Smooth muscle cell (in vitro differentiated cells): ENCODE measurements around the gene STUB1. TPM values are rescaled to one million over a fixed set of nuclear protein-coding genes. Genes with fewer than 3 reads are reported as not detected.

Experiments used
- DNase-seq: peaks from one replicate; lab custom pipeline; 2025; ENCODE audit not compliant: unreplicated experiment; lab: John Stamatoyannopoulos, UW
- H2AFZ ChIP-seq: fragments of 200-600 bp; sonication (generic); 2 replicates; pipeline ENCODE4 v1.6.0; 2016; ENCODE audit warnings: antibody characterized with exemption, low read depth, mild to moderate bottlenecking
- H3F3A ChIP-seq: fragments of 200-600 bp; sonication (generic); 2 replicates; pipeline ENCODE4 v1.6.0; 2017; ENCODE audit warnings: antibody characterized with exemption, low read depth
- H3K27ac ChIP-seq: fragments of 200-600 bp; sonication (generic); 2 replicates; pipeline ENCODE4 v1.5.1; 2016; ENCODE audit warnings: low read depth, mild to moderate bottlenecking
- H3K27me3 ChIP-seq: fragments of 200-600 bp; sonication (generic); 2 replicates; pipeline ENCODE4 v1.6.1; 2016; ENCODE audit warnings: low read depth, mild to moderate bottlenecking
- H3K36me3 ChIP-seq: fragments of 200-600 bp; sonication (generic); 2 replicates; pipeline ENCODE4 v1.5.1; 2016; ENCODE audit warnings: low read depth
- H3K4me1 ChIP-seq: fragments of 200-600 bp; sonication (generic); 2 replicates; pipeline ENCODE4 v1.5.1; 2016; ENCODE audit warnings: low read depth
- H3K4me2 ChIP-seq: fragments of 200-600 bp; sonication (generic); 2 replicates; pipeline ENCODE4 v1.6.0; 2016; ENCODE audit warnings: mild to moderate bottlenecking
- H3K4me3 ChIP-seq: fragments of 200-600 bp; sonication (generic); 2 replicates; pipeline ENCODE4 v1.5.1; 2016; ENCODE audit warnings: mild to moderate bottlenecking
- H3K79me2 ChIP-seq: fragments of 200-600 bp; sonication (generic); 2 replicates; pipeline ENCODE4 v1.6.0; 2016; ENCODE audit warnings: low read depth, mild to moderate bottlenecking
- H3K9ac ChIP-seq: fragments of 200-600 bp; sonication (generic); 2 replicates; pipeline ENCODE4 v1.6.0; 2016; ENCODE audit warnings: low read depth
- H3K9me3 ChIP-seq: fragments of 200-600 bp; sonication (generic); replicated peaks from 2 replicates; pipeline ENCODE4 v1.5.1; 2016; ENCODE audit warnings: low read depth
- H4K20me1 ChIP-seq: fragments of 200-600 bp; sonication (generic); 2 replicates; pipeline ENCODE4 v1.6.0; 2016; ENCODE audit warnings: low read depth
- CTCF ChIP-seq: fragments of 200-600 bp; sonication (generic); IDR thresholded peaks from 2 replicates; pipeline ENCODE4 v1.5.1; 2017; ENCODE audit warnings: borderline replicate concordance, mild to moderate bottlenecking, antibody characterized with exemption; ENCODE audit not compliant: insufficient read depth, poor library complexity, severe bottlenecking
- WGBS: methylation state at CpG from one replicate; pipeline ENCODE4 v1.1.7; 2016; ENCODE audit warnings: low lambda C conversion rate; 5-methylcytosine and 5-hydroxymethylcytosine counted together
- polyA plus RNA-seq: library from polyadenylated mRNA; unstranded; fragments of >200 nt; fragmentation: Nextera tagmentation; extraction: Ambion mirVana; gene quantifications from 2 replicates; pipeline ENCODE4 v1.2.1, GENCODE V29; 2016
- total RNA-seq: library from RNA; depleted of rRNA; stranded (reverse); fragments of >200 nt; gene quantifications from 2 replicates; pipeline ENCODE4 v1.2.3, GENCODE V29; 2014

STUB1 gene
- total and polyA plus RNA-seq, 2 experiments from 2014 or later = 99.0 to 196 TPM

- Histone ChIP-seq H3K27me3 (no peaks in the 10 kb centered on the region), H3F3A (peaks cover under 1% of the 10 kb centered on the region), H3K4me1 (peaks cover 24% of the 10 kb centered on the region), H2AFZ (no peak overlapping the region), H3K36me3 (no peaks in the 10 kb centered on the region), H3K9ac (no peak overlapping the region), H3K27ac (peak overlapping the region; percentile 54), H3K79me2 (peaks cover 32% of the 10 kb centered on the region), H3K9me3 (no peaks in the 10 kb centered on the region), H3K4me2 (peak overlapping the region; percentile 83), H3K4me3 (peak overlapping the region; percentile 93), H4K20me1 (peaks cover 40% of the 10 kb centered on the region)
- TF ChIP-seq CTCF = no peak
- WGBS = 37% methylated on average over 39 of the region's 52 CpGs
- peak; percentile 89 for DNase-seq
Observed at GRCh38 chr16:678858-679813, 1.1 kb upstream of the STUB1 start.

- H2AFZ ChIP-seq = no peak overlapping the region
- under 1% methylated on average over 34 of the region's 38 CpGs for WGBS
Observed at GRCh38 chr16:680625-680945, 375 bp downstream of the STUB1 start.

GRCh38 chr16:680967-681745, 946 bp downstream of the STUB1 start:
- Histone ChIP-seq H3K36me3 (no peaks in the 10 kb centered on the region), H3K9me3 (no peaks in the 10 kb centered on the region), H3K4me2 (peak overlapping the region; percentile 99), H3K4me3 (peak overlapping the region; percentile 93), H4K20me1 (peaks cover 33% of the 10 kb centered on the region), H2AFZ (no peak overlapping the region), H3K27me3 (no peaks in the 10 kb centered on the region), H3K4me1 (peaks cover 18% of the 10 kb centered on the region), H3K79me2 (peaks cover 32% of the 10 kb centered on the region), H3K27ac (peak overlapping the region; percentile 74), H3K9ac (peak overlapping the region; percentile 85), H3F3A (no peaks in the 10 kb centered on the region)
- 59% methylated on average over 44 of the region's 44 CpGs for WGBS
- TF ChIP-seq CTCF = no peak
- no peak for DNase-seq

More at GRCh38 chr16:680625-680945, 375 bp downstream of the STUB1 start:
- peaks cover 32% of the 10 kb centered on the region for H3K79me2 ChIP-seq
- no peaks in the 10 kb centered on the region for H3K27me3 ChIP-seq
- H3K9me3 ChIP-seq = no peaks in the 10 kb centered on the region
- no peaks in the 10 kb centered on the region for H3F3A ChIP-seq
- DNase-seq = no peak
- H3K9ac ChIP-seq = peak overlapping the region; percentile 85
- H3K27ac ChIP-seq = peak overlapping the region; percentile 74
- H3K36me3 ChIP-seq = no peaks in the 10 kb centered on the region
- H3K4me1 ChIP-seq = peaks cover 18% of the 10 kb centered on the region
- peak overlapping the region; percentile 93 for H3K4me3 ChIP-seq
- no peak for TF ChIP-seq CTCF
- H3K4me2 ChIP-seq = peak overlapping the region; percentile 99
- peaks cover 33% of the 10 kb centered on the region for H4K20me1 ChIP-seq
